Measurements from ENCODE around the gene ZDHHC16. TPM values are rescaled to one million over a fixed set of nuclear protein-coding genes. Genes with fewer than 3 reads are reported as not detected.

ZDHHC16 gene
- total and polyA plus RNA-seq, 2 experiments from 2014 or later: 30.8 to 85.5 TPM

DNA sequence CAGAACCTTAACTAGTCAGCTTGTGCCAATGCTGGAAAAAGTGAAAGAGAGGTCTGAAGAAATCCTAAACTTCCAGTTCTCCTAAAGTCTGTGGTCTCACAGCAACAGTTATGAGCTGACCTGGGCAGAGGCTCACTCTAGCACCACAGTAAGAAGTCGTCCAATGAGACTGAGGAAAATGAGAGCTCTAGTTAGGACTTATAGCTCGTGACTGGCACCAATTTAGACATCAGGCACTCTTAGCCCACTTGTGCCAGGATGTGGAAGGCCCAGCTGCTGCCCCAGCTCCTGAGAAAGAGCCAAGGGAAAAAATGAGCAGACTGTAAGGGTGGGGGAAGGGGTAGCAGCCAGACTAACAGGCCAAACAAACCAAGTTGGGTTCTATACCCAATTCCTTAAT lies 44.6 kb downstream of the ZDHHC16 start:
- DNase-seq (ENCODE audit: low read depth in 1 of 2, low spot score in 1 of 2): no peak
- Histone ChIP-seq H3K27ac (no peak overlapping the region), H3K4me3 (no peak overlapping the region), H3K36me3 (no peaks in the 10 kb centered on the region), H3K9me3 (ENCODE audit: low read depth) (no peaks in the 10 kb centered on the region), H3K27me3 (no peaks in the 10 kb centered on the region), H3K4me1 (ENCODE audit: low read depth) (peaks cover 14% of the 10 kb centered on the region)
- TF ChIP-seq CTCF (IDR thresholded peaks at IDR 0.05; ENCODE audit: low read depth, low read length): no peak

- TF ChIP-seq CTCF (IDR thresholded peaks at IDR 0.05; ENCODE audit: low read depth, low read length): no peak
- H3K4me1 ChIP-seq (ENCODE audit: low read depth): peaks cover 19% of the 10 kb centered on the region
- no peak overlapping the region for H3K4me3 ChIP-seq
- no peak overlapping the region for H3K27ac ChIP-seq
- no peaks in the 10 kb centered on the region for H3K27me3 ChIP-seq
- peak in 1 of 2 donors; percentile 11 for DNase-seq (ENCODE audit: low read depth in 1 of 2, low spot score in 1 of 2)
- no peaks in the 10 kb centered on the region for H3K9me3 ChIP-seq (ENCODE audit: low read depth)
- H3K36me3 ChIP-seq: no peaks in the 10 kb centered on the region
These were observed 48.2 kb downstream of the ZDHHC16 start for GRCh38 chr10:97494151-97494550.

DNA sequence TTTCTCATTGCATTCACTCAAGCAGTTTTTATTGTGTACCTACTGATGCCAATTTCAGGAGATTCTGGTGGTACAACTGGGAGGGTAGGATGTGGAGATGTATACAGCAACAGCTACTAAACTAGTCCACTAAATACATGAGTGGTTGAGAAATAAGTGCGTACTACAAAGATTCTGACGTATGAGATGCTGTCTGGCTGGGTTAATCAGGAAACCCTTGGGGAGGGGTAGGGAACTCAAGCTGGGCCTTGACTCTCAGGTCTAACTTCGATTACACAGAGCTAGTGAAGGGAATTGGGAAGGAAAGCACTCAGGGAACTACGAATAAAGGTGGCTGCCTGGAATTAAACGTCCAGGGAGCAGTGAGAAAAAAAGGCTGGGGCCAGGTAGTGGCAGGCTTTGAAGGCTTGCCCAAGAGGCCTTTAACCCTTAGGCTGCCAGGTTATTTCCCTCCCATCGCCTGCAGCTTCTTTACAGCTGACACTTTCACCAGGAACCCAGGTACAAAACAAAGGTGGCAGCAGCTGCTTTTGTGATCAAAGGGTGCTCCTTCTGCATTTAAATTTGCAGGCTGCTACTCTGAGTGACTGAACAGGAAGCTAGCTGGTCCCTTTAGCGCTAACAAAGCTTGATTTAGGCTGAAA lies 49.0 kb downstream of the ZDHHC16 start:
- DNase-seq (ENCODE audit: low read depth in 1 of 2, low spot score in 1 of 2): peak in 1 of 2 donors; percentile 75
- H3K27me3 ChIP-seq: peaks cover 7% of the 10 kb centered on the region
- H3K4me1 ChIP-seq (ENCODE audit: low read depth): peaks cover 19% of the 10 kb centered on the region
- H3K27ac ChIP-seq: peak overlapping the region; percentile 7
- no peak for TF ChIP-seq CTCF (IDR thresholded peaks at IDR 0.05; ENCODE audit: low read depth, low read length)
- H3K36me3 ChIP-seq: no peaks in the 10 kb centered on the region
- no peak overlapping the region for H3K4me3 ChIP-seq
- no peaks in the 10 kb centered on the region for H3K9me3 ChIP-seq (ENCODE audit: low read depth)

GRCh38 chr10:97497572-97498075 lies 51.6 kb downstream of the ZDHHC16 start:
- no peaks in the 10 kb centered on the region for H3K9me3 ChIP-seq (ENCODE audit: low read depth)
- H3K27ac ChIP-seq: peak overlapping the region; percentile 91
- peak; percentile 67 to 83 for DNase-seq (ENCODE audit: low read depth in 1 of 2, low spot score in 1 of 2)
- no peaks in the 10 kb centered on the region for H3K36me3 ChIP-seq
- no peak for TF ChIP-seq CTCF (IDR thresholded peaks at IDR 0.05; ENCODE audit: low read depth, low read length)
- peaks cover 21% of the 10 kb centered on the region for H3K27me3 ChIP-seq
- H3K4me3 ChIP-seq: peak overlapping the region; percentile 74
- peaks cover 15% of the 10 kb centered on the region for H3K4me1 ChIP-seq (ENCODE audit: low read depth)

DNA sequence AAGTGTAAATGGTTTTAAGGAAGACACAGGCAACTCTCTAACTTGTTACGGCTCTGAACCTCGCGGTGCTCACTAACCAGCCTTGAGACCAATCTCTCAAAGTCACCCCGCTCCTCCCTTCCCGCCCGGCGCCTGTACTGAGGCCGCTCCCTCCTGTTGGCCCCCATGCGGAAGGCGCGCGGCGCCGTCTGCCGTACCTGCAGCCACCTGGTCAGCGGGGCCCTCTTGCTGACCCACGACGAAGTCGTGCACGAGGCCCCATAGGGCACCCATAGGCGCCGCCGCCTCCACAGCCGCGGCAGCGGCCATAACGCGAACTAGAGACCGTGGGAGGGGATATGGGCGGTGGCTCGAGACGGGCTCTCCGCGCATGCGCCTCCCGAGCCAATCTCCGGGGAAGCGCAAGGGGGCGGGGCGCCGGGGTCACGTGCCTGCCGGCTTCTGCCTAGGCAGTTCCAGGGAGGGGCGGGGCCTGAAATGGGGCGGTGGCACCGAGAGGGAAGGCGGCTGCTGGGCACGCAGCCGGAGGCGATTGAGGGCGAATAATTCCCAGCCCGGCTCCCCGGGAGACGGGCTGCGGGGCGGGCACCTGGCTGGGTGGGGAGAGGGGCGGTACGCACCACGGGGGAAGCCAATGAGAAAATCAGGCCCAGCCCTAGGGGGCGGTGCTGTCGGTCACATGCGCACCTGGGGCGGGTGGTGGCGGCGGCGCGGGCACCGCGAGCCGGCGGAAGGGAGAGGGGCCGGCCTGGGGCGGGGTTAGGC lies 52.3 kb downstream of the ZDHHC16 start, which contains the start of gene MMS19:
Gene MMS19, minus strand, starts transcription at position 347 of the 765 bp plus-strand sequence. Its CDS starts 38 bp downstream, at position 309.
- peaks cover 21% of the 10 kb centered on the region for H3K27me3 ChIP-seq
- peak within 1 kb of the TSS; percentile 91 for H3K27ac ChIP-seq
- H3K9me3 ChIP-seq (ENCODE audit: low read depth): no peaks in the 10 kb centered on the region
- peak within 1 kb of the TSS; percentile 74 for H3K4me3 ChIP-seq
- TF ChIP-seq CTCF (IDR thresholded peaks at IDR 0.05; ENCODE audit: low read depth, low read length): no peak
- no peaks in the 10 kb centered on the region for H3K36me3 ChIP-seq
- H3K4me1 ChIP-seq (ENCODE audit: low read depth): peaks cover 15% of the 10 kb centered on the region
- DNase-seq (ENCODE audit: low read depth in 1 of 2, low spot score in 1 of 2): peak; percentile 99 to 100

All from cardiac muscle cell (in vitro differentiated cells and primary cell).